Fibroblast of the aortic adventitia (primary cell): ENCODE results near the gene CARNS1. TPM values are rescaled to one million over a fixed set of nuclear protein-coding genes. Genes with fewer than 3 reads are reported as not detected.
A peak's percentile ranks its signal among the peaks of the same experiment; 100 is the strongest.

Experiments used
- DNase-seq: peaks from one replicate; pipeline ENCODE4 v3.0.0-alpha.2; 2010; ENCODE audit warnings: low read depth
- H3K4me3 ChIP-seq: 2 replicates; pipeline ENCODE4 v1.5.1; 2011; ENCODE audit warnings: low read depth, mild to moderate bottlenecking, control low read depth, low read length, moderate library complexity
- CTCF ChIP-seq: IDR thresholded peaks from 2 replicates; pipeline ENCODE4 v1.5.1; 2011; ENCODE audit warnings: mild to moderate bottlenecking, low read length, control low read depth, inconsistent platforms; ENCODE audit not compliant: insufficient read depth
- total RNA-seq: library from RNA; depleted of rRNA; stranded (reverse); fragments of >200 nt; gene quantifications from 2 replicates; pipeline ENCODE4 v1.2.3, GENCODE V29; 2012; ENCODE audit warnings: low replicate concordance

The CARNS1 gene
- total RNA-seq, 1 donor: 0.09 TPM

- no peak overlapping the region for H3K4me3 ChIP-seq
- no peak for DNase-seq
- no peak for TF ChIP-seq CTCF
Measured at GRCh38 chr11:67419325-67420049, 4.0 kb downstream of the CARNS1 start.

GRCh38 chr11:67420147-67420645, 4.7 kb downstream of the CARNS1 start:
- H3K4me3 ChIP-seq: peak overlapping the region; percentile 61
- no peak for DNase-seq
- no peak for TF ChIP-seq CTCF

- peak; percentile 74 for DNase-seq
- TF ChIP-seq CTCF: no peak
Measured at GRCh38 chr11:67420646-67421429, 5.4 kb downstream of the CARNS1 start.

GRCh38 chr11:67421430-67422031, 6.1 kb downstream of the CARNS1 start:
- TF ChIP-seq CTCF: no peak
- H3K4me3 ChIP-seq: peak overlapping the region; percentile 17
- DNase-seq: no peak

More at GRCh38 chr11:67420646-67421429, 5.4 kb downstream of the CARNS1 start:
- H3K4me3 ChIP-seq: peak overlapping the region; percentile 61

GRCh38 chr11:67422891-67423290, 7.4 kb downstream of the CARNS1 start:
- H3K4me3 ChIP-seq: no peak overlapping the region
- TF ChIP-seq CTCF: no peak
- no peak for DNase-seq

GRCh38 chr11:67423466-67423865, 8.0 kb downstream of the CARNS1 start:
- no peak for DNase-seq
- no peak overlapping the region for H3K4me3 ChIP-seq
- TF ChIP-seq CTCF: no peak
